K562 (cell line): ENCODE data around the gene ACER1. TPM values are rescaled to one million over a fixed set of nuclear protein-coding genes. Genes with fewer than 3 reads are reported as not detected.

ENCODE experiments used
- ADNP ChIP-seq: fragments of 200-800 bp; sonication (Bioruptor generic); IDR thresholded peaks from 2 replicates; pipeline ENCODE4 v1.6.1; 2016; ENCODE audit warnings: missing genetic modification characterization, missing compliant biosample characterization
- CREM ChIP-seq: IDR thresholded peaks from 2 replicates; pipeline ENCODE4 v1.6.1; 2014; ENCODE audit warnings: antibody characterized with exemption, low read depth
- DLX4 ChIP-seq: fragments of 250-450 bp; sonication (Bioruptor Pico); IDR thresholded peaks from 2 replicates; pipeline ENCODE4 v1.6.1; 2021; ENCODE audit warnings: mild to moderate bottlenecking
- FOXM1 ChIP-seq, 2 experiments: fragments of 450-650 bp in 1 of 2; sonication (generic) in 1 of 2; formaldehyde crosslinking in 1 of 2; IDR thresholded peaks; 2 replicates each; pipeline versions ENCODE4 v1.6.1 to v1.9.0; 2017 to 2022; ENCODE audit warnings: low read depth in 2 of 2, mild to moderate bottlenecking in 2 of 2, missing genetic modification reagents in 1 of 2, moderate library complexity in 1 of 2
- FOXP1 ChIP-seq: sonication (generic); formaldehyde crosslinking; IDR thresholded peaks from 2 replicates; pipeline ENCODE4 v1.8.0; 2022; ENCODE audit warnings: mild to moderate bottlenecking, missing genetic modification reagents
- GATAD2A ChIP-seq: fragments of 450-650 bp; IDR thresholded peaks from 2 replicates; pipeline ENCODE4 v1.6.1; 2017
- ID3 ChIP-seq, 2 experiments: fragments of 250-450 bp in 1 of 2; fragments of 450-650 bp in 1 of 2; sonication (Bioruptor Pico) in 1 of 2; IDR thresholded peaks; 2 replicates each; pipeline versions ENCODE4 v1.6.1 to v1.8.0; 2016 to 2021; ENCODE audit warnings: mild to moderate bottlenecking in 2 of 2, moderate library complexity in 2 of 2, missing compliant biosample characterization in 1 of 2, missing genetic modification characterization in 1 of 2
- NR2C2 ChIP-seq, 2 experiments: fragments of 200-800 bp in 1 of 2; sonication (Bioruptor generic) in 1 of 2; sonication (generic) in 1 of 2; formaldehyde crosslinking in 1 of 2; IDR thresholded peaks; 2 replicates each; pipeline versions ENCODE4 v1.6.1 to v1.8.0; 2016 to 2022; ENCODE audit warnings: mild to moderate bottlenecking in 1 of 2, missing compliant biosample characterization in 1 of 2, missing genetic modification characterization in 1 of 2, missing genetic modification reagents in 1 of 2
- PURB ChIP-seq: sonication (generic); formaldehyde crosslinking; IDR thresholded peaks from 2 replicates; pipeline ENCODE4 v1.9.0; 2021; ENCODE audit warnings: low read depth, mild to moderate bottlenecking, missing genetic modification reagents
- RB1 ChIP-seq: fragments of 450-650 bp; IDR thresholded peaks from 2 replicates; pipeline ENCODE4 v1.6.1; 2017; ENCODE audit warnings: low read depth, mild to moderate bottlenecking
- RNF219 ChIP-seq: fragments of 250-450 bp; sonication (Bioruptor Pico); IDR thresholded peaks from 2 replicates; pipeline ENCODE4 v1.5.0; 2022; ENCODE audit warnings: mild to moderate bottlenecking
- TEAD2 ChIP-seq: fragments of 450-650 bp; IDR thresholded peaks from 2 replicates; pipeline ENCODE4 v1.6.1; 2016; ENCODE audit warnings: missing genetic modification characterization, control low read depth, missing compliant biosample characterization
- TEAD4 ChIP-seq, 2 experiments: sonication (generic) in 1 of 2; formaldehyde crosslinking in 1 of 2; IDR thresholded peaks; 2 replicates each; pipeline versions ENCODE4 v1.6.1 to v1.8.0; 2012 to 2022; ENCODE audit warnings: borderline replicate concordance in 1 of 2, inconsistent platforms in 1 of 2, low read length in 1 of 2, mild to moderate bottlenecking in 1 of 2, missing genetic modification reagents in 1 of 2
- ZBTB34 ChIP-seq: fragments of 250-450 bp; sonication (Bioruptor Pico); IDR thresholded peaks from 2 replicates; pipeline ENCODE4 v1.8.0; 2021; ENCODE audit warnings: mild to moderate bottlenecking, moderate library complexity
- ZBTB7A ChIP-seq: IDR thresholded peaks from 2 replicates; pipeline ENCODE4 v1.6.1; 2011; ENCODE audit warnings: low read depth, mild to moderate bottlenecking, low read length, moderate library complexity, borderline replicate concordance; ENCODE audit not compliant: control insufficient read depth
- ZC3H8 ChIP-seq: fragments of 450-650 bp; IDR thresholded peaks from 2 replicates; pipeline ENCODE4 v1.6.1; 2017
- ZEB2 ChIP-seq: fragments of 450-650 bp; IDR thresholded peaks from 2 replicates; pipeline ENCODE4 v1.6.1; 2016
- ZFP36 ChIP-seq: fragments of 150-350 bp; IDR thresholded peaks from 2 replicates; pipeline ENCODE4 v1.6.1; 2018; ENCODE audit warnings: low read length, low read depth; ENCODE audit not compliant: partially characterized antibody
- ZFPM2 ChIP-seq: fragments of 250-450 bp; sonication (Bioruptor Pico); IDR thresholded peaks from 2 replicates; pipeline ENCODE4 v1.5.1; 2022; ENCODE audit warnings: mild to moderate bottlenecking
- ZNF121 ChIP-seq: sonication (generic); formaldehyde crosslinking; conservative IDR thresholded peaks from 2 replicates; pipeline ENCODE4 v1.8.0; 2022; ENCODE audit warnings: missing genetic modification reagents
- ZNF174 ChIP-seq: fragments of 250-450 bp; sonication (Bioruptor Pico); IDR thresholded peaks from 2 replicates; pipeline ENCODE4 v1.4.0; 2020; ENCODE audit warnings: mild to moderate bottlenecking
- ZNF280B ChIP-seq: fragments of 250-450 bp; sonication (Bioruptor Pico); IDR thresholded peaks from 2 replicates; pipeline ENCODE4 v1.5.1; 2021; ENCODE audit warnings: mild to moderate bottlenecking
- polyA plus RNA-seq, 8 experiments: library from polyadenylated mRNA; depleted of rRNA in 4 of 8; stranded (reverse) in 5 of 8; unstranded in 3 of 8; fragments of >200 nt; fragmentation: Nextera tagmentation in 2 of 8; fragmentation: Illumina TruSeq in 1 of 8; extraction: Ambion mirVana in 2 of 8; extraction: Trizol in 1 of 8; gene quantifications; 2 replicates each; pipeline versions ENCODE4 v1.2.1 to v1.2.3, GENCODE V29; 2011 to 2014; ENCODE audit warnings: inconsistent platforms in 1 of 8, missing spikeins in 1 of 8
- total RNA-seq, 7 experiments: library from RNA; depleted of rRNA in 6 of 7; stranded (reverse); fragments of >200 nt in 6 of 7; fragmentation: Illumina TruSeq in 2 of 7; extraction: Trizol in 2 of 7; gene quantifications; 2 replicates each; pipeline versions ENCODE4 v1.2.1 to v1.2.3, GENCODE V29; 2011 to 2021; ENCODE audit warnings: low replicate concordance in 1 of 7

Gene ACER1
- total and polyA plus RNA-seq, 9 of the 15 experiments (the other 6 are each of a cell fraction or from before 2014, with no cell fraction given) = not detected

- TF ChIP-seq NR2C2 (CRISPR knock-in tag; IDR thresholded peaks at IDR 0.05) (no peak), NR2C2 (tag; IDR thresholded peaks at IDR 0.05) (no peak), ZNF121 (CRISPR knock-in tag) (no peak), CREM (0 out of 2 replicates have a peak, but pooled peaks have one; percentile 26), TEAD4 (IDR thresholded peaks at IDR 0.05; ENCODE audit: low read length) (peak; percentile 65), TEAD4 (CRISPR knock-in tag; IDR thresholded peaks at IDR 0.05; ENCODE audit: borderline replicate concordance) (no peak), RB1 (peak; percentile 68), ZNF174 (CRISPR knock-in tag) (no peak), FOXP1 (no peak), ZBTB34 (CRISPR knock-in tag) (no peak), ID3 (CRISPR knock-in tag; IDR thresholded peaks at IDR 0.05) (no peak), ID3 (tag; IDR thresholded peaks at IDR 0.05) (peak; percentile 96), RNF219 (no peak), TEAD2 (tag) (no peak), ZC3H8 (no peak), ZNF280B (CRISPR knock-in tag) (peak; percentile 97), DLX4 (CRISPR knock-in tag) (no peak), FOXM1 (IDR thresholded peaks at IDR 0.05; ENCODE audit: low read depth) (no peak), FOXM1 (CRISPR knock-in tag; IDR thresholded peaks at IDR 0.05; ENCODE audit: low read depth) (no peak), ZFPM2 (no peak), ZBTB7A (no peak), ZEB2 (peak; percentile 68; the same call in 1 of the 2 replicates), ADNP (tag) (no peak), PURB (CRISPR knock-in tag) (no peak), GATAD2A (0 out of 2 replicates have a peak, but pooled peaks have one; percentile 22), ZFP36 (peak; percentile 92)
These were observed 41.4 kb downstream of the ACER1 start (continued) for GRCh38 chr19:6292006-6292405.
